ENCODE data around the gene FRMD1. TPM values are rescaled to one million over a fixed set of nuclear protein-coding genes. Genes with fewer than 3 reads are reported as not detected.
"Not testable (repeated sequence)": the region's sequence is repeated elsewhere in the genome, so short reads cannot be mapped to it uniquely, and the experiment has no call there.

Gene FRMD1
- total RNA-seq, 1 donor from 2014 or later, result not detected

DNA sequence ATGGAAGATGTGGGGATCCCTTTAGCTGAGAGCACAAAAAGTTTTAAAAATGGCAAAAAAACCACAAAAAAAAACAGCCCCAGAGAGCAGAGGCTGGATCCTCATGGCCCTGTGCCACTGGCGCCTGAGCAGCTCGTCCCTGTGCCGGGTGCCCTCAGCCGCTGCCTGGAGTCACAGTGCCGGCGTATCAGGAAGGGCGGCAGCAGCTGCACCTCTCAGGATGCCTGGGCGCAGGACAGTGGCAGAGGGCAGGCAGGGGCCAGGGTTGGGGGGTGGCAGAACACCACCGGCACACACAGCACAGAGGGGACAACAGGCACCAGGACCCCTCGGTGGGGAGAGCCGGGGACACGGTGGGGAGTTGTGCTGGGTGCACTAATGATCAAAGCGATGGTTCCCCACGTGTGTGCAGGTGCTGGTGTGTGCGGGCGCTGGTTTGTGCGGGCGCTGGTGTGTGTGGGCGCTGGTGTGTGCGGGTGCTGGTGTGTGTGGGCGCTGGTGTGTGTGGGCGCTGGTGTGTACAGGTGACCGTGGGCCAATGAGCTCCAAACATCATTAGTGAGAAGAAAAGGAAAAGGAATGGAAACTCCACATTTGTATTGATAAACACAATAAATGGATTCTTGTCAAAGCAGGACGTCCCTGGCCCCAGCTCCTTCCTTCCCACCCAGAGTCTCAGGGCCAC is 1.5 kb upstream of the FRMD1 start:
- intact Hi-C loops (cut with micrococcal nuclease), result no loop called here

DNA sequence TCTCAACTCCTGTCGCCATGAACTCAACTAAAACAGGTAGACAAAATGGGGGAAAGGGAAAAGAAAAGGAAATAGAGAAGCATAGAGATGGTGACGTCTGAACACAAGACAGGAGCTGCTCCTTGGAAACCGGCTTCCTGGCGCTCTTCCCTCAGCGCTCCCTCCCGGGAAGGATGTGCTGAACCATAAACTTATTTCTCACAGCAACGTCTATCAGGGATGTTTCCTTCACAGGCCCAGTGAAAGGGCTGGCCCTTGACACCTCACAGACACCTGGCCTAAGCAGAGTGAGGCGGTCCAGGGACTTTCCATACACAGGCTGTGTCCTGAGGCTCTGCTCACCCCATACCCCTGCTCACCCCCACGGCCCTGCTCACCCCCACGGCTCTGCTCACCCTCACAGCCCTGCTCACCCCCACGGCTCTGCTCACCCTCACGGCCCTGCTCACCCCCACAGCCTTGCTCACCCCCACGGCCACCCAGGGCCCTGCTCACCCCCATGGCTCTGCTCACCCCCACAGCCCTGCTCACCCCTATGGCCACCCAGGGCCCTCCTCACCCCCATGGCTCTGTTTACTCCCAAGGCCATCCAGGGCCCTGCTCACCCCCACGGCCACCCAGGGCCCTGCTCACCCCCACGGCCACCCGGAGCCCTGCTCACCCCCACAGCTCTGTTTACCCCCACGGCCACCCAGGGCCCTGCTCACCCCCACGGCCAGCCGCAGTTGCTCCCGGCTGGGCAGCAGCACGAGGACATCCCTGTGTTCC is 653 bp downstream of the FRMD1 start:
- intact Hi-C loops (cut with micrococcal nuclease), result no loop called here

DNA sequence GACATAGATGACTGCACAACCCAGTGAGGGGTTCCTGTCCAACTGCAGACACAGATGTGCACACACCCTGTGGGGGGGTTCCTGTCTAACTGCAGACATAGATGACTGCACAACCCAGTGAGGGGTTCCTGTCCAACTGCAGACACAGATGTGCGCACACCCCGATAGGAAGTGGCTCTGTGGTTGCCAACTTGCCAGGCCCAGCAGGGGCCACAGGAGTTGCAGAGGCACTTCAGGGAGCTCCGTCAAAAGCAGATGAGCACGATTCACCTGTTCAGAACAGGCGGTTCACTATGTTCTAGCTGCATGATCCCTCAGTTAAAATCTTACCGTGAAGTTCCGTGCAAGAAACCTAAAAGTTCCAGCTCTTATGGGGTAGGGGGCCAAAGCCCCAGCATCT is 1.6 kb downstream of the FRMD1 start:
- intact Hi-C loops (cut with micrococcal nuclease), result not testable (repeated sequence)

DNA sequence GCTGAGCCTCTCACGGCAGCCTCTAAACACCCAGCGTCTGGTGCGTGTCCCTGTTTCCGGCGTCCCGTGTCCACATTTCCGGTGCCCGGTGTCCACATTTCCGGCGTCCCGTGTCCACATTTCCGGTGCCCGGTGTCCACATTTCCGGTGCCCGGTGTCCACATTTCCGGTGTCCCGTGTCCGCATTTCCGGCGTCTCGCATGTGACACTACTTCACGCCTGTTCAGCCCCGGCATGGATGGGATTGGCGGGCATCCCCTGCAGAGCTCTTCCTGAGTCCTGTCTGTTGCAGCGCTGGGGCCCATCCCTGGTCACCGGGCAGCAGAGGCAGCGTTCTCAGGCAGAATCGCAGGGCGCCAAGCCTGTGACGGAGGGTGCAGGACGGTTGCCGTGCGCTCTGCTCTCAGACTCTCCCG is 3.2 kb downstream of the FRMD1 start:
- intact Hi-C loops (cut with micrococcal nuclease), result no loop called here

DNA sequence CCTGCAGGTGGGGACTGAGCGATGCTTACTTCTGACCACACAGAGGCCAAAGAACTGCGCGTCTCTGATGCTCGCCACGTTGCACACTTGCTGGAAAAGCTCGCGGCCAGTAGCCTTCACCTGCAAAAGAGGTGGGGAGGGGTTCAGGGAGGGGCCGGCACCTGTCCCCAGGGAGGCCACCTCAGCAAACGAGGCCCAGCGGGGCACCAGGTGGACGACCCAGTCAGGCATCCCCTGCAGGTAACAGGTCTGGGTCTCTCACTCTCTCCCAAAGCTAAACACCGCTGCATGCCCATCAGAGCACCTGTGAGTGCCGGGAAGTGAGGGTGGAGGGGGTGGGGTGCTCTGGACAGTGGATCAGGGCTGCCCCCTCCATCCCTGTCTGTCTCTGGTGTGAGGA is 3.8 kb downstream of the FRMD1 start:
- intact Hi-C loops (cut with micrococcal nuclease), result no loop called here

DNA sequence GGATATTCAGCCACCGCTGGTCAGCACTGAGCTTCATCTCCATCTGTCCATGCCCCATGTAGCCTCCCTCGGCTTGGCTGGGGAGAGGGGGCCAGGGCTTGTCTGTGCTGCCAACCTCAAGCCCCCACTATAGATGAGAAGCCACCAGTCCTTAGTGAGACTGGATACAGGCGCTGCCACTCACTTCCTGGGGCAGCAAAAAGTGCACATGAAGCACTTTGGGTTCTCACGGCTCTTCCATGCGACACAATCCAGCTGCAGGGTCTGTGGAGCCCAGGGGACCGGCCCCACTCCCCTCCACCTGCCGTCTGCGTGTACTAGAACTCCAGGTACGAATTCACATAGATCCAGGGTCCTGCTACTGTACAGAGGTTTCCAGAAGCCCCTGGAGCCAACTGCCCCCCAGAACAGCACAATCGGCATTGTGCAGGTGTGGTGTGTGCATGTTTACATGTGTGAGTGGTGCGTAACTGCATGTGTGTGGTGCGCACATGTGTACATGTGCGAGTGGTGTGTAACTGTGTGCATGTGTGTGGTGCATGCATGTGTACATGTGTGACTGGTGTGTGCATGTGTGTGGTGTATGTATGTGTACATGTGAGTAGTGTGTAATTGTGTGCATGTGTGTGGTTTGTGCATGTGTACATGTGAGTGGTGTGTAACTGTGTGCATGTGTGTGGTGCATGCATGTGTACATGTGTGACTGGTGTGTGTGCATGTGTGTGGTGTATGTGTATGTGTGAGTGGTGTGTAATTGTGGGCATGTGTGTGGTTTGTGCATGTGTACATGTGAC is 4.9 kb downstream of the FRMD1 start:
- intact Hi-C loops (cut with micrococcal nuclease), result no loop called here

DNA sequence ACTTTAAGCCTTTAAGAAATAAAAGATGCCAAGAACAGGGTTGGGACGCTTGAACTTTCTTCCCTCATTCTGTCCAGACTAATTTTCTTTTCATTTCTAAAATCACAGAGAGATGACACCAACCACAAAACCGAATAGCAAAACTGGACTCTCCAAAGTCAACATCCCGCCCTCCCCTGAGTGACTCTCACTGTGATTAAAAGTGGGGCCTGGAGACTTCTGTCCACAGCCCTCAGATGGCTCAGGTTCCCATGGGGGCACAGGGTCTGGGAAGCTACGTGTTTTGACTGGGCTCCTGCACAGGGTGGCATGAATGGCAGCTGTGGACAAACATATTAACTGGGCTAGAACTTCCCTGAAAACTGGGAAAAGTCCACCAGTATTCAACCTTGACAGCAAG is 6.3 kb downstream of the FRMD1 start:
- intact Hi-C loops (cut with micrococcal nuclease), result no loop called here

DNA sequence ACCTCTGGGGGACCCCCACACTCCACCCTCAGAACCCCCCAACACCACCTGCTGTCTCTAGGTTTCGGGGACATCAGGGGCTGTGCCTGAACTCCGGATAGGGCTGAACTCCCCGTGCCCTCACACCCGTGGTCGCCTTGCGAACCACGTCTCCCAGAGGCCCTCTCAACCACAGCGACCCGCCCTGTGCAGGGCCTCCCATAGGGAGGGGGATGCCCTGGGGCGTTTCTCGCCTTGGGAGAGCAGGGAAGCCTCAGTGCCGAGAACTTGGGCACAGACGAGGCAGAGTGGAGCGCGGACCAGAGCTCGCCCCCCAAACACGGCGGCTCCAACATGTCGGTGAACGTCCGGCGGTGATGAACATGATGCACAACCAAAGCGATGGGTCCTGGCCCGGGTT is 6.8 kb downstream of the FRMD1 start:
- intact Hi-C loops (cut with micrococcal nuclease), result no loop called here

DNA sequence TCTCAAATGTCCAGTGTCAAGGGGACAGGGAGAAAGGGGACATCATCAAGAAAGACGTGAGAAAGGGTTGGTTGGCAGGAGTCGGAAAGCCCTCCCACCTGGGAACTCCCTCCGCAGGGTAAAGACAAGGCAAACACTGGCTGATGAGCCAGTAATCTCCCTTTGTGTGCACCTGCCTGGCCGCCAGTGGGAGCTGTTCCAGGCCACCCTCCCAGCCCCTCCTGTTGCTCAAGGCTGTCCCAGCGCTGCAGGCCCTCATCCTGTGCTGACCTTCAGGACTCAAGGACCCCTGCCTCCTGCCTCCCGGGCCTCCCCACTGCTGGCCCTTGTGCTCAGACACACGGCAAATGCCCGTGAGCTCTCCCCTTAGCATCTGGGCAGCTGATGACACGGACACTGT is 7.4 kb downstream of the FRMD1 start:
- intact Hi-C loops (cut with micrococcal nuclease), result no loop called here

DNA sequence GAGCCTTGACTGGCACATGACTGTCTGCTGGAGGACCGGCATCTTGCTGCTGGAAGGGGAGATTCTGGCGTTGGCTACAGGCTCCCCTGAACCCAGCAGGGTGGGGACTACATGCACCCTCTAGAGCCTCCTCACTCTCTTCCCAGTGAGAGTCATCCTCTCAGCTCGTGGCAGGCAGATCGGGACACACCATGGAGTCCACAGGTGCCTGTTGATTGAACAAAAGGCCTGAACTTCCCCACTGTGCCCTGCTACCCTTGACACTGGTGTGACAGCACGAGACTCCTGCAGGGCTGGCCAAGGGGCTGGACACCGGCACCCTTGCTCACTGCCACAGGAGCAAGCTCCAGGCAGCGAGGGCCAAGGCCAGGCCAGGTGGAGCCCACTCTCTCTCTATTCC is 8.2 kb downstream of the FRMD1 start:
- intact Hi-C loops (cut with micrococcal nuclease), result no loop called here

DNA sequence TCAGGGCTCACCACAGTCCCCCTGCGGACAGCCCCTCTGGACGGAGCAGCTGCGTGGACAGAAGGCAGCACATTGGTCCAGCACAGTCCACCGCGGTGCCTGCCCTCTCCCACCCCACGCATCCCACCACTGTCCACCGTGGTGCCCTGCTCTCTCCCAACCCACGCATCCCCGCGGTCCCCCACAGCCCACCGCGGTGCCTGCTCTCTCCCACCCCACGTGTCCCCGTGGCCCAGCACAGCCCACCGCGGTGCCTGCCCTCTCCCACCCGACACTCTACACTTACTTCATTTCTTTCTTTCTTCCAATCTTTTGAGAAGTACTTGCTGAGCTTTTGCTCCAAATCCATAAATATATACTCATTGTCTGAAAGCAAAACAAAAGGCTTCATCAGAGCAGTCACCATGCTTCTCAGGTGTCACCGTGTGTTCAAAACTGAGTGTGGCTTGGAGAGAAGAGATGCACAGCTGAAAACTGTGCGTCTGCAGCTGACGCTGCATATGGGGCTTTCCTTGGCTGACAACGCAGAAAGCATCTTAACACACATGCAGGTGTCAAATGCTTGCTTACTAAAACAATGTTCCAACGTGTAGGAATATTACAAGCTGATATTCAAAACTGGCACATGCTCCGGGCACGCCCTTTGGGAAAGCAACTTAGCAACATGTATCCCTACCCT is 11.8 kb downstream of the FRMD1 start:
- intact Hi-C loops (cut with micrococcal nuclease), result no loop called here

DNA sequence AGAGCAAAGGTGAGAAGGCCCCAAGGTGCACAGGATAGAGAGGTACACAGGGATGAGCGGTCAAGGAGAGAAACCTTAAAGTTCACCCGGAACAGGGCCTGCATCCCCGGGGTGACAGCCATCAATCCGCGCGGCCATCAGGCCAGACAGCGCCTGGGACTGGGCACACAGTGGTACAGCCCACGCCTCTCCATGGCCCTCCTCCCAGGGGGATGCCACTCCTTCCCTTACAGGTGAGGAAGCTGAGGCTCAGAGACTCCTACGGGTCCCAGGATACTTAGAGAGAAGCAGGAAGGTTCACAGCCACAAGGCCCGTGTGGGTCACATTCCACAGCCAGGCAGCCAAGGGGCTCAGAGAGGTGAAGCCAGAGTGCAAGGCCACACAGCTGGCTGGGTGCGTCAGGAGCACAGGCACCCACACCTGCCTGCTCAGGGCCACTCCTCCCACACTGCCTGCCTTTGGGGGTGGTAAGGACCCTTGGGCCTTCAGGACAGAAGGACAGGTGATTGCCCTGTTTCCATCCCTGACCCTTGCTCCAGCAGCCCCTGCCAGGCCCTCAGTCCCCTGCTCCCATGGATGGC is 14.7 kb downstream of the FRMD1 start:
- intact Hi-C loops (cut with micrococcal nuclease), result no loop called here

DNA sequence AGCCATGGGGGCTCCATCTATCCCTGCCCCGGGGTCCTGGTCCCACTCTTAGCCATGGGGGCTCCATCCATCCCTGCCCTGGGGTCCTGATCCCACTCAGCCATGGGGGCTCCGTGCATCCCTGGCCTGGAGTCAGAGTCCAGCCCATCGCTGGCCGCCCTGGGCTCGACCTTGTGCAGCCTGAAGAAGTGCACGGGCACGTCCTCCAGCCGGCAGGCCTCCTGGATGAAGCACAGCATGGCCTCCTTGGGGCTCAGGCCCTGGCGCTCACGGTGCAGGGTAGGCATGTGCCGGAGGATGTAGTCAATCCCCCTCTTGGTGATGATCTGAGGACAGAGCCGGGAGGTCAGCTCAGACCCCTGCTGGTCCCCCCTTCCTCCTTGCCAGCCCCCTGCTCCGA is 15.6 kb downstream of the FRMD1 start:
- intact Hi-C loops (cut with micrococcal nuclease), result no loop called here

DNA sequence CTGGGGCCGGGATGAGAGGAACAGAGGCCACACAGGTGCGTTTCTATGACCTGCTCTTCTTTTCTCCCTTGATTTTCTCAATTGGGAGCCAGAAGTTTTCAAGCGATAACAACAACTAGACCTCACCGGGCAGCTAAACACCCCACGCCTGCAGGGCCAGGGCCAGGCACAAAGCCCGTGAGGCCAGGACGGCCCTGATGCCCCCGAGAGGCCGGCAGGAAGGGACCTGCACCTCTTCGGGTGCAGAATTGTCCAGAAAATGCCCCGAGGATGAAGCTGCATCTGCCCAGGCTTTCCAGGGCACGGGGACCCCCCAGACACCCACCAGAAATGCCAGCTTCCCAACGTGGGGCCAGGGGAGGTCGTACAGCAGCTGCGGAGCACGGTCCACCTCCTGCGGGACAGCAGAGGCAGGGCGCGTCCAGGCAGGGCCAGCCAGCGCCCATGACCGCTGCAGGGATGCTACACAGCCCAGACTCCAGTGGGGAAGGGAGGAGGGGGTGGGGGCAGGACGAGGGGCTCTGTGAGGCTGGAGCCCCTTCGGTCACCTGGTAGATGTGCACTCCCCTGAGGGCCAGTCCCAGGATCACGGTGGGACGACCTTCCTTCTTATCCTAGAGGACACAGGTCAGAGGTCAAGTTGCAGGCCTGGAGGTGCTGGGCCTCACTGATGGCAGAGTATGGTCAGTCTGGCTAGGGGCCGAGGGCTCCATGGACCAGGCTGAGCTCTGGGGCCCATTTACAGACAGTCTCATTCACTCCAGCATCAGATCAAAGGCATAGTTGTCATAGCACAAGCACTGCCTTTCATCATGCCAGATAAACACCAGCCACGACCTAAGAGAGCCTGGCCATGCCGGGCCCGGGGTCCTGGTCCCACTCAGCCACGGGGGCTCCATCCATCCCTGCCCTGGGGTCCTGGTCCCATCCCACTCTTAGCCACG is 16.4 kb downstream of the FRMD1 start:
- intact Hi-C loops (cut with micrococcal nuclease), result no loop called here

DNA sequence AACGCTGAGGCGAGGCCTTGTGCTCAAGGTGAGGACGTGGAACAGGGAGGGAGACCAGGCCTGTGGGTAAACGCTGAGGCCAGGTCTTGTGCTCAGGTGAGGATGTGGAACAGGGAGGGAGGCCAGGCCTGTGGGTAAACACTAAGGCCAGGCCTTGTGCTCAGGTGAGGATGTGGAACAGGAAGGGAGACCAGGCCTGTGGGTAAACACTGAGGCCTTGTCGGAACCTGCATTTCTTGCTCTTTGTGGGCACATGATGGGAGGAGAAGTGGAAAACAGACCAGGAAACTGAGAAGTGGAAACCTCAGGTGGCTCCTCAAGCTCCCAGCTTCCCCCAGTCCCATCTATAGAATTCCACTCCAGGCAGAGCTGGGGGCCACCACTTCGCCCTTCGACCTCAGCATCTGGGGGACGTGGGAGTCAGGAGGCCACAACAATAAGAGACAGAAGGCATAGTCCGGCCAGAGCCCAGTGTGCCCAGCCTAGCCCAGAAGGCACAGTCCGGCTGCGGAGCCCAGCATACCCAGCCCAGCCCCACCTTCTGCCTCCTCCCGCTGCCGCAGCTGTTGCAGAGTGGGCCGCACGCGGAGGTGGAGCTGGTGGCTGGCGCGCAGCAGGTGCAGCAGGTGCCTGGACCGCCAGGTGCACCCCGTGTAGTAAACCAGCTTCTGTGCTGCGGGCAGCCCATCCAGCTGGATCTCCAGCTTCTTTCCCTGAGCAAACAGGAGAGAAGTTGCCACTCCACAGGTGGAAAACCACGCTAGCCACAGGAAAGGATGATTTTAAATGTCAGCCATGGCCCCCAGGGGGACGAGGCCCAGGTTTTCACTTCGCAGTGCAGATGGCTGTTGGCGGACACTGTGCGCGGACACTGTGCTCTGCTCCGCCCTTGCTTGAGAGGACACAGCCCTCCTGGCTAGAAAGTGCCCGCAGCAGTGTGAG is 17.5 kb downstream of the FRMD1 start:
- intact Hi-C loops (cut with micrococcal nuclease), result no loop called here

DNA sequence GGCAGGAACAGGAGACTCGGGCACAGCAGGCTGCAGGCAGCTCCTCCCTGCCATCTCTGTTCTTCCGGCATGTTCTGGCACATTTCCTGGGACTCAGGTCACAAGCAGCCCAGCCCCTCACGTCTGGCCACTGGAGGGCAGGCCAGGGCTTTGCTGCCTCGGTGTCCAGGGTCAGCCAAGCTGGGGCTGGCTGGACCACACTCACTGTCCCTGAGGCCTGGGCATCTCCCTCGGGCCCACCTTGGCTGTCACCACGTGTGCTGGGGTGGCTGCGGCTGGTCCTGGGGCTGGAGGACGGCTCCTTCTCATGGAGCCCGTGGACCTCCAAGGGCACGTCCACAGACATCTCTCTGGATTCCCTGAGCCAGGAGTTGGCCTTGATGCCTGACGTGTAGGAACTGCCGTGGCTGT is 18.5 kb downstream of the FRMD1 start:
- intact Hi-C loops (cut with micrococcal nuclease), result no loop called here

DNA sequence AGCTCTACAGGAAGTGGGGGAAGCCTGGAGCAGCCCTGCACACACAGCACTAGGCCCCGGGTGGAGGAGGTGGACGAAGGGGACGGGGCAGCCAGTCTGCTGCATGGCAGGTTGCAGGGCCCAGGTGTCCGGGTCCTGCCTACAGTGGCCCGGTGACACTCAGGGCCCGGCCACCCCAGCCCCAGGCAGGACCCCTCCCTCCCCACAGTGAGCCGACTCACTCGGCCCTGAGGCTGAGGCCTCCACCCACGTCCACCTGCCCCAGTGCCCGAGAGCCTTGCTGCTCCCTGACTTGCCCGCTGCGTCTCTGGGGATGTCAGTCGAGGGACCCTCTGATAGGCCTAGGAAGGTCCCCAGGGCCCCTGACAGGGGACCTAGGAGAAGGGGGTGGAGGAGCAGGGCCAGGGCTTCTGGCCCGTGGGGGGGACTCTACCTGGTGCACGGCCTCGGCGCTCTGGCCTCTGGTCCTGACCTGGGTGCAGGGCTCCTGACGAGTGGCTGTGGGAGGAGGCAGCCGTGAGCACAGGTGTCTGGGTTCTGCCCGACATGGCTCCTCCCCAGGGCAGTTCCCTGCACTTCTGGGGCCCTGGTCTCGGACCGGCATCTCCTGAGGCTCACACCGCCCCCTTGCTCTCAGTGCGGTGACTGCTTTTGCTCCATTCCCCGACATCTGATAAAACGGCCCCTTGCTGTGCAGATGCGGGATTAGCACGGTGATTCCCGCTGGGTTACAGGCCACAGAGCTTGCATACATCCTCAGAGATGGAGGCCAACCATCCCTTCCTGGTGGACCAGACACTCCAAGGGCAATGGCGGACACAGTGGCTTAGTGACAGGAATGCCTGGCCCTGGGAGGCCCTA is 20.1 kb downstream of the FRMD1 start:
- intact Hi-C loops (cut with micrococcal nuclease), result no loop called here

DNA sequence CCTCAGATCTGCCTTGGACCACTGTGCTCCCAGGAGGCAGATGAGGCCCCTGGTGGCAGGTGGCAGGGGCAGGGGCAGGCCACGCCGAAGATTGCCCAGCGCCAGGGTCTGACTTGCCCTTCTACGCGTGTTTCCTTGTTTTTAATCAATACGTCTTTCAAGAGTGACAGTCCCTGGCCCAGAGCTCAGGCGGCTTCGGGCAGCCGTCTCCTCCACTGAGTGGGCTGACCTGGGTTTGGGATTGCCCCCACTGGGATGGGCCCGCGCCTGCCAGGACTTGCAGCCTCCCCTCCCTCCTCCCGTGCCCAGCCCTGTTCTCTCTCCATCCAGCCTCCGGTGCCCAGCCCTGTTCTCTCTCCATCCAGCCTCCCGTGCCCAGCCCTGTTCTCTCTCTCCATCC is 21.2 kb downstream of the FRMD1 start:
- intact Hi-C loops (cut with micrococcal nuclease), result no loop called here

All from T-helper 1 cell treated with Interleukin-12 subunit alpha and Interleukin-12 subunit beta and Interleukin-4 antibody, amounts not matched to agents 30 ng/mL and 1 ng/mL, for 36 hours (primary cell).